Muscle of arm (tissue), 12 donors: ENCODE results near the gene SHISA9. TPM values are rescaled to one million over a fixed set of nuclear protein-coding genes. Genes with fewer than 3 reads are reported as not detected.

ENCODE experiments used
- DNase-seq: peaks from one replicate; pipeline ENCODE4 v3.0.0-alpha.2; 2013
- polyA plus RNA-seq, 12 donors: library from polyadenylated mRNA; unstranded; fragments of 120-200 nt; gene quantifications; one replicate each; pipeline ENCODE4 v1.2.1, GENCODE V29; 2013; ENCODE audit not compliant: insufficient read length in 12 of 12

The SHISA9 gene
- polyA plus RNA-seq, 12 donors: 0.03 to 9.6 (median 0.15) TPM; not detected in 1

DNA sequence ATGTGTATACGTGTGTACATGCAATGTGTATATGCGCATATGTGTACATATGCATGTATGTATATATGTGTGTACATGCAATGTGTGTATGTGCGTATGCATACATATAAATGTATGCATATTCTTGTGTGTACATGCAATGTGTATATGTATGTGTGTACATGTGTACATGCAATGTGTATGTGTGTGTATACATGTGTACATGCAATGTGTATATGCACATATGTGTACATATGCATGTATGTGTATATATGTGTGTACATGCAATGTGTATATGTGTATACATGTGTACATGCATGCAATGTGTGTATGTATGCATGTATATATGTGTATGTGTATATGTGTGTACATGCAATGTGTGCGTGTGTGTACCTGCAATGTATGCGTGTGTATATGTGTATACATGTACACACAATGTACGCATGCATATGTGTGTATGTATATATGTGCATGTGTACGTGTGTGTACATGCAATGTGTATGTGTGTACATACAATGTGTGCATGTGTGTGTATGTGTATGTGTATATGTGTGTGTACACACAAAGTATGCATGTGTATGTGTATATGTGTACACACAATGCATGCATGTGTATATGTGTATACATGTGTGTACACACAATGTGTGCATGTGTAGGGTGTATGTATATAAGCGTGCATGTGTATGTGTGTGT, 167.7 kb downstream of the SHISA9 start:
- DNase-seq: no peak

DNA sequence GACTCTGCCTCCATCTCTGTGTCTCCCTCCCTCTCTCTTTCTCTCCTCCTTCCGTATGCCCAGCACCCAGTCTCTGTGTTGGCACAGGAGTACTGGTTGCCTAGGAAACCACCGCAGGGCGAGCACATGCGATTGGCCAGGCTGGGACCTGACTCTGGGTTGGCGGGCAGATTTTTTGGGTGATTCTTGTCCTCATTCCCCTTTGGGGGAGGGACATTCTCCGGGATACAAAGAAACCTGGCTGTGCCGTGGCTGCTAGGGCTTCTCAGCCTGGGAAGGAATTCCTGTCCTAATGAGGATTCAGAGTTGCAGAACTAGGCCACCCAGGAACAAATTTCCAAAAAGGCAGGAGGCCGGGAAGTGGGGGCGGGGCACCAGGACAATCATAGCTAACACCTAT, 168.9 kb downstream of the SHISA9 start:
- DNase-seq: no peak

- DNase-seq: no peak
Observed at GRCh38 chr16:13076878-13077277, 175.5 kb downstream of the SHISA9 start.

GRCh38 chr16:13077816-13078215, 176.4 kb downstream of the SHISA9 start:
- DNase-seq: no peak

DNA sequence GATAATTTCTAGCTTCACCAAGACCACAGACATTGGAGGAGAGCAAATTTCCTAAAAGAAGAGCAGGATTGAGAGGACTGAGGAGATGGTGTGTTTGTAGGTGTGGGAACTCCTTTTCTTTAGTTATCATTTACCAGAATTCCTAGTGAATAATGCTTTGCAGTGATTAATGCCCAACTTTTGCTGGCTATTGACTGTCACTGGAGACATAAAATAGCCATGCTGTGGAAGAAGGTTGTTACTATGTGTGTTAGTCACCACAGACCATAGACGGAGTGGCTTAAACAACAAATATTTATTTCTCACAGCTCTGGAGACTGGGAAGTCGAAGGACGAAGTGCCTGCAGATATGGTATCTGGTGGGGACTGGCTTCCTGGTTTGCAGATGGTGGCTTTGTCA, 179.1 kb downstream of the SHISA9 start:
- no peak for DNase-seq

- DNase-seq: no peak
Observed at GRCh38 chr16:13081825-13082331, 180.5 kb downstream of the SHISA9 start.

- DNase-seq: no peak
Observed at GRCh38 chr16:13083681-13084080, 182.3 kb downstream of the SHISA9 start.

- no peak for DNase-seq
Observed at GRCh38 chr16:13084331-13084730, 182.9 kb downstream of the SHISA9 start.

DNA sequence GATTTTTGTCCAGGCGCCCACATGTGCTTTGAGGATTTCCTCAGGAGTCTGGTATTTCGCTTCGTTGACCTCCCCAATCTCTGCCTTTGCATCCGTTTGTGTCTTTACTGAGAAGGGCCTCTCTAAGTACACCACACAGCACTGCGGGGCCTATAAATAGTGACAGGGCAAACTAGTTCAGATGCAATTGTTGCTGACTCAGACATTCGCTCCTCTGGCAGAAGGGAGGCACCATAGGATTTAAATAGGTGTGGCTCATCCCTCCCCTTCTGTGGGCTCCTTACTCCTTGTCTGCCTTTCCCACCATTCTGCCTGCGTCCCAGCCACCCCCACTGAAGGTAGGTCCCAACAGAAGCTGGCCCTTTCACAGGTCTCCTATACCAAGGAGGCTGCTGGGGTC, 192.3 kb downstream of the SHISA9 start:
- no peak for DNase-seq

GRCh38 chr16:13095061-13095460, 193.7 kb downstream of the SHISA9 start:
- no peak for DNase-seq

GRCh38 chr16:13098536-13098935, 197.1 kb downstream of the SHISA9 start:
- no peak for DNase-seq

DNA sequence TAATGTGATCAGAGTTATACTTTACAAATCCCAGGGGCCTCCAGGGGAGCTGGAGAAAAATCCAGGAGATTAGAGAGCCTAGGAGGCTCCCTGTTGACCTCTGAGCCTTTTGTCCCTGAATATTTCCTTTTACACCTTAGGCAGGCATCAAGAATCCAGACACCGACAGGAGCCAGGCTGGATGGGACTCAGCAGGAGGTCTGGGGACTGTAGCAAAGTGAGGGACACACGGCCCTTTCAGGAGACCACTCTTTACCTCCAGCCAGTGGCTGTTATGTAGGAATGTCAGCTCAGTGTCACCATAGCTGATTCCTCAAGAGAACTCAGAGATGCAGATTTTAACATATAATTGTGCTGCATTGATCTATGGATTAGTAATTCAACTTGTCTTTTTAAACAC, 198.4 kb downstream of the SHISA9 start:
- DNase-seq: no peak

GRCh38 chr16:13100970-13101369, 199.6 kb downstream of the SHISA9 start:
- no peak for DNase-seq

GRCh38 chr16:13101828-13102227, 200.4 kb downstream of the SHISA9 start:
- no peak for DNase-seq

GRCh38 chr16:13102401-13102800, 201.0 kb downstream of the SHISA9 start:
- DNase-seq: no peak

GRCh38 chr16:13103831-13104530, 202.6 kb downstream of the SHISA9 start:
- no peak for DNase-seq

DNA sequence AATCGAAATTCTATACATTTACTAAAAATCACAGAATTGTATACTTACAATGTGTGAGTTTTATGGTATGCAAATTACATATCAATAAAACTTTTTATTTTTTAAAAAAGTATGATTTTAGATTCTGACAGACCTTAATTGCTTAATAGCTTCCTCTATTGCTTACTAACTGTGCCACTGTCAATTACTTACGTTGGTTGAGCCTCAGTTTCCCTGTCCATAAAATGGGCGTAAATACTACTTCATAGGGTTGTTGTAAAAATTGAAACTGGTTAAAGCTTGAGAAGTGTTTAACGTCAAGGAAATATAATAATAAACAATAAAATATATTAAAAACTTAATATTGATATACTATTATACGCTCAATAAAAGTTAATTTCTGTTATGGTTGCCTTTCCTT, 203.4 kb downstream of the SHISA9 start:
- DNase-seq: no peak

- DNase-seq: no peak
Observed at GRCh38 chr16:13105427-13105826, 204.0 kb downstream of the SHISA9 start.

- DNase-seq: no peak
Observed at GRCh38 chr16:13106464-13106863, 205.1 kb downstream of the SHISA9 start.

GRCh38 chr16:13108126-13108525, 206.7 kb downstream of the SHISA9 start:
- DNase-seq: no peak

DNA sequence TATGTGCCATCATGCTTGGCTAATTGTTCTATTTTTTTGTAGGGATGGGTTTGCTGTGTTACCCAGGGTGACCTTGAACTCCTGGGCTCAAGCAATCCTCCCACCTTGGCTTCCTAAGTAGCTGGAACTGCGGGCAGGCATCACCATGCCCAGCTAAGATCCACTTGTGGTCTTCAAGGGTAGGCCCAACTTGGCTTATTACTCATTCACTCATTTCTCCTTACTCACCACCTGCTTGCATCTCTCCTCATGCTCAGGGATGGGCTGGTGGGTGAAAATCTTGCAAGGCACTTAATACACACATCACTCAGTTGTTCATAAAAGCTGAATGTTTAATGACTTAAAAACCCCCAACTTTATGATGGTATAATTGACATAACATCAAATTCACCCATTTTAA, 207.8 kb downstream of the SHISA9 start:
- no peak for DNase-seq

- DNase-seq: no peak
Observed at GRCh38 chr16:13110124-13110796, 208.9 kb downstream of the SHISA9 start.

DNA sequence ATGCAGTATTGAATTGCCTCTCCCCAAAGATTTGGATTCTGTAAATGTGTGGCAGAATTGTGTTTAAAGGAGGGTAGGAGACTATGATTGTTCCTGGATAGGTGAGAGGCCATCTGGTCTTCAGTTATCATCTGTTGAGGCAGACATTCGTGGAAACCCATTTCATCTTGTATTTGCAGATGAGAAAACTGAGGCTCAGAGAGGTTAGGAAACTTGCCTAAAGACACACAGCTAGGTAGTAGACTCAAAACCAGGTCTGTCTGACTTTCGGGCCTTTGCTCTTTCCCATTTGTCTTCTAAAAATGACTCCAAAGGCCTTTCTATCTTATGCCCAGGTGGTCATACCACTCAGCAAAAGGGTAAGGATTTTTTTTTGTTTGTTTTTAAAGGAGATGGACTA, 210.3 kb downstream of the SHISA9 start:
- no peak for DNase-seq
